HG03095 (cell line): ENCODE results near the gene CPNE6.

ENCODE experiments used
- ATAC-seq: cut with Tn5 transposase; IDR thresholded peaks from one replicate; pipeline ENCODE4 v1.9.1; 2021; ENCODE audit warnings: moderate library complexity; ENCODE audit not compliant: unreplicated experiment

CPNE6 gene

GRCh38 chr14:24126939-24127338, 55.6 kb downstream of the CPNE6 start:
- ATAC-seq = no peak

- no peak for ATAC-seq
These were observed 56.3 kb downstream of the CPNE6 start for GRCh38 chr14:24127673-24128072.
